Measurements from ENCODE around the gene FAM98C. TPM values are rescaled to one million over a fixed set of nuclear protein-coding genes. Genes with fewer than 3 reads are reported as not detected.

The FAM98C gene
- total and polyA plus RNA-seq, 3 experiments from 2014 or later = 16.8 to 25.2 (median 17.8) TPM

DNA sequence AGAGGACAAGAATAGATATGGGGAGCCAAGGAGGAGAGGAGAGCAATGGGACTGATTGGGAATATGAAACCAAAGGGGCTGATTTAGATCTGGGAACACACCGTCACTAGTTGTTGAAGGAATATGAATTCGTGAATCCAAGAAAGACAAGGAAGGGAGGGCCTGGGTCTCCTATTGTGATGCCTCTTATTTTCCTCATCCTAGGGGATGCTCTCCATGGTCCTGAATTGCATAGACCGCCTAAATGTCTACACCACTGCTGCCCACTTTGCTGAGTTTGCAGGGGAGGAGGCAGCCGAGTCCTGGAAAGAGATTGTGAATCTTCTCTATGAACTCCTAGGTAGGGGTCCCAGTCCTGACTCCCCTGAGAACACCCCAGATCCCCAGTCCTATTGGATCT, 52.1 kb downstream of the FAM98C start:
- Mint-ChIP-seq H3K27me3 (peaks cover 7 to 15% of the 10 kb centered on the region in 2 donors), H3K4me1 (no peaks in the 10 kb centered on the region), H3K4me3 (peak overlapping the region in 1 of 7 donors; percentile 19), H3K36me3 (no peaks in the 10 kb centered on the region), H3K27ac (no peak overlapping the region), H3K9me3 (no peaks in the 10 kb centered on the region)
- H3K9me3 ChIP-seq (ENCODE audit: low read length) = no peaks in the 10 kb centered on the region
- no peaks in the 10 kb centered on the region for H3K4me1 ChIP-seq (ENCODE audit: insufficient read depth, low read length)
- H3K27ac ChIP-seq (ENCODE audit: low read depth, low read length) = no peak overlapping the region
- H3K27me3 ChIP-seq (ENCODE audit: insufficient read depth, low read length, poor library complexity, severe bottlenecking) = no peaks in the 10 kb centered on the region
- POLR2A ChIA-PET = no interaction called here
- CTCF ChIA-PET = no interaction called here
- no peak overlapping the region for H3K4me3 ChIP-seq (ENCODE audit: low read length)
- H3K36me3 ChIP-seq (ENCODE audit: insufficient read depth, low read length) = no peaks in the 10 kb centered on the region
- no peak for DNase-seq

DNA sequence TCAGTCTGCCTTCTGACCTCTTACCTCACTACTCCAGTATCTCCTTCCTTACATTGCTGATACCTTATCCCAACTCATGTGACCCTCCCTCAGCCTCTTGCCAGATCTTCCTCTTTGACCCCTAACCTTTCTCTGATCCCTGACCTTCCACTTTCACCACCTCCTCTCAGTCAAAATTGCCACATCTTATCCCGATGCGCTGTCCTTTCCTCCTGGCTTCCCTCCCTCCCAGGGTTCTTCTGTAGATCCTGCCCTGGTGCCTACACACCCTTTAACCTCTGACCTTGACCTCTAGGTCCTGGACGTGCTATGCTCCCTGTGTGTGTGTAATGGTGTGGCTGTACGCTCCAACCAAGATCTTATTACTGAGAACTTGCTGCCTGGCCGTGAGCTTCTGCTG, 54.3 kb downstream of the FAM98C start:
- no peak for DNase-seq
- H3K27ac ChIP-seq (ENCODE audit: low read depth, low read length) = no peak overlapping the region
- no peaks in the 10 kb centered on the region for H3K9me3 ChIP-seq (ENCODE audit: low read length)
- H3K4me1 ChIP-seq (ENCODE audit: insufficient read depth, low read length) = no peaks in the 10 kb centered on the region
- no peak overlapping the region for H3K4me3 ChIP-seq (ENCODE audit: low read length)
- H3K27me3 Mint-ChIP-seq = peaks cover 13 to 17% of the 10 kb centered on the region in 2 donors
- POLR2A ChIA-PET = no interaction called here
- no peaks in the 10 kb centered on the region for H3K36me3 Mint-ChIP-seq
- H3K9me3 Mint-ChIP-seq = no peaks in the 10 kb centered on the region
- no peak overlapping the region for H3K4me3 Mint-ChIP-seq
- peak overlapping the region in 2 of 8 donors; percentile 24 to 77 for H3K27ac Mint-ChIP-seq
- H3K27me3 ChIP-seq (ENCODE audit: insufficient read depth, low read length, poor library complexity, severe bottlenecking) = no peaks in the 10 kb centered on the region
- no peaks in the 10 kb centered on the region for H3K4me1 Mint-ChIP-seq
- CTCF ChIA-PET = no interaction called here
- no peaks in the 10 kb centered on the region for H3K36me3 ChIP-seq (ENCODE audit: insufficient read depth, low read length)

DNA sequence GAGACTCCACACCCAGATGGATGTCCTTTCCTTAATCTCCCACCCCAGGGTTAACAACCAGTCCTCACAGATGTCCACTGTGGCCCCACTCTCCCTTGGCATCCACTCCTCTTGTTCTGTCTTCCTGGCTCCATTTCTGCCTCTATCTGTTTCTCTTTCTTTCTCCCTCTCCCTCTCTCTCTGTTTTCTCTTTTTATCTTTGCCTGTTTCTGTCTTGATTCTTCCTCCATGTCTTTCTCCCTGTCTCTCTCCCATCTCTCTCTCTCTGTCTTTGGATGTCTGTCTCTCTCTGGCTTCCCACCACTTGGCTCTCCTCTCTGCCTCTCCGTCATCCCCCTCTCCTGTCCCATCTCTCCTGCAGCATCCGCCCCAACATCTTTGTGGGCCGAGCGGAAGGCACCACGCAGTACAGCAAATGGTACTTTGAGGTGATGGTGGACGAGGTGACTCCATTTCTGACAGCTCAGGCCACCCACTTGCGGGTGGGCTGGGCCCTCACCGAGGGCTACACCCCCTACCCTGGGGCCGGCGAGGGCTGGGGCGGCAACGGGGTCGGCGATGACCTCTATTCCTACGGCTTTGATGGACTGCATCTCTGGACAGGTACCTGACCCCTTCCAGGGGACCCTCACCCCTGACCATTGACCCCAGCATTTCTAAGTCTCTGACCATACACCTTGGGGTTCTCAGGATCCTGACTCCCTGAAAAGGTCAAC, 55.0 kb downstream of the FAM98C start:
- no peaks in the 10 kb centered on the region for H3K36me3 Mint-ChIP-seq
- Histone ChIP-seq H3K27ac (ENCODE audit: low read depth, low read length) (no peak overlapping the region), H3K9me3 (ENCODE audit: low read length) (no peaks in the 10 kb centered on the region), H3K4me3 (ENCODE audit: low read length) (no peak overlapping the region), H3K27me3 (ENCODE audit: insufficient read depth, low read length, poor library complexity, severe bottlenecking) (no peaks in the 10 kb centered on the region), H3K4me1 (ENCODE audit: insufficient read depth, low read length) (no peaks in the 10 kb centered on the region), H3K36me3 (ENCODE audit: insufficient read depth, low read length) (no peaks in the 10 kb centered on the region)
- CTCF ChIA-PET = no interaction called here
- no peak overlapping the region for H3K27ac Mint-ChIP-seq
- H3K9me3 Mint-ChIP-seq = no peaks in the 10 kb centered on the region
- H3K27me3 Mint-ChIP-seq = peaks cover 18 to 19% of the 10 kb centered on the region in 2 donors
- POLR2A ChIA-PET = no interaction called here
- no peak overlapping the region for H3K4me3 Mint-ChIP-seq
- H3K4me1 Mint-ChIP-seq = no peaks in the 10 kb centered on the region
- DNase-seq = no peak

Other genes with a start within 250 kb of the FAM98C start
- gene DPF1, start 178.9 kb upstream of the FAM98C start, total RNA-seq = 1 to 10 TPM in 1 of 2 experiments, under 1 TPM in 1; 0.78 to 1.1 TPM
- not detected for gene DPF1, start 178.9 kb upstream of the FAM98C start, polyA plus RNA-seq
- 1 to 10 TPM in 1 of 2 experiments, under 1 TPM in 1; 0.47 to 1.0 TPM for gene PPP1R14A, start 146.7 kb upstream of the FAM98C start, total RNA-seq
- not detected for gene PPP1R14A, start 146.7 kb upstream of the FAM98C start, polyA plus RNA-seq
- gene SPINT2, start 138.5 kb upstream of the FAM98C start, total RNA-seq = 10 to 100 TPM; 27.9 to 29.4 TPM
- gene SPINT2, start 138.5 kb upstream of the FAM98C start, polyA plus RNA-seq = 49.5 TPM
- gene C19orf33, start 98.8 kb upstream of the FAM98C start, total RNA-seq = not detected
- 0.90 TPM for gene C19orf33, start 98.8 kb upstream of the FAM98C start, polyA plus RNA-seq
- 10 to 100 TPM; 57.9 to 60.3 TPM for gene YIF1B, start 87.1 kb upstream of the FAM98C start, total RNA-seq
- gene YIF1B, start 87.1 kb upstream of the FAM98C start, polyA plus RNA-seq = 45.4 TPM
- gene KCNK6, start 83.2 kb upstream of the FAM98C start, total RNA-seq = 10 to 100 TPM; 10.1 to 11.1 TPM
- gene KCNK6, start 83.2 kb upstream of the FAM98C start, polyA plus RNA-seq = 3.6 TPM
- 1 to 10 TPM; 4.3 to 4.6 TPM for gene CATSPERG, start 67.3 kb upstream of the FAM98C start, total RNA-seq
- 0.94 TPM for gene CATSPERG, start 67.3 kb upstream of the FAM98C start, polyA plus RNA-seq
- 100 to 1,000 TPM; 256 to 267 TPM for gene PSMD8, start 28.5 kb upstream of the FAM98C start, total RNA-seq
- 180 TPM for gene PSMD8, start 28.5 kb upstream of the FAM98C start, polyA plus RNA-seq
- under 1 TPM in 1 of 2 experiments, not detected in 1; 0.15 TPM for gene GGN, start 15.1 kb upstream of the FAM98C start, total RNA-seq
- gene GGN, start 15.1 kb upstream of the FAM98C start, polyA plus RNA-seq = not detected
- gene SPRED3, start 14.4 kb upstream of the FAM98C start, total RNA-seq = under 1 TPM; 0.33 to 0.66 TPM
- not detected for gene SPRED3, start 14.4 kb upstream of the FAM98C start, polyA plus RNA-seq
- gene RASGRP4, start 23.1 kb downstream of the FAM98C start, total RNA-seq = 1 to 10 TPM; 1.8 to 2.0 TPM
- gene RASGRP4, start 23.1 kb downstream of the FAM98C start, polyA plus RNA-seq = not detected
- gene RYR1, start 30.6 kb downstream of the FAM98C start, total RNA-seq = 1 to 10 TPM; 1.4 to 3.3 TPM
- 0.71 TPM for gene RYR1, start 30.6 kb downstream of the FAM98C start, polyA plus RNA-seq
- gene MAP4K1, start 214.9 kb downstream of the FAM98C start, total RNA-seq = 100 to 1,000 TPM; 161 to 162 TPM
- 178 TPM for gene MAP4K1, start 214.9 kb downstream of the FAM98C start, polyA plus RNA-seq
- gene EIF3K, start 216.1 kb downstream of the FAM98C start, total RNA-seq = 100 to 1,000 TPM; 275 to 282 TPM
- 401 TPM for gene EIF3K, start 216.1 kb downstream of the FAM98C start, polyA plus RNA-seq
- 100 to 1,000 TPM; 295 to 314 TPM for gene ACTN4, start 244.6 kb downstream of the FAM98C start, total RNA-seq
- 31.9 TPM for gene ACTN4, start 244.6 kb downstream of the FAM98C start, polyA plus RNA-seq